Small intestine (tissue), 7 donors: Measurements from ENCODE around the gene PRDM11. TPM values are rescaled to one million over a fixed set of nuclear protein-coding genes. Genes with fewer than 3 reads are reported as not detected.

Experiments
- DNase-seq, 2 donors: peaks; one replicate each; pipeline versions ENCODE4 v3.0.0 to v3.0.0-alpha.2; 2013
- FAIRE-seq: peaks from 2 replicates; lab custom pipeline; 2012; peaks lifted over from hg19 to GRCh38; lab: Jason Lieb, UNC
- H3K27ac ChIP-seq, 3 donors: one replicate each; pipeline ENCODE4 v1.5.1; 2013; ENCODE audit warnings: low read length in 2 of 3, mild to moderate bottlenecking in 2 of 3, control low read depth in 1 of 3, inconsistent platforms in 1 of 3, low read depth in 1 of 3, moderate library complexity in 1 of 3
- H3K27me3 ChIP-seq, 3 donors: one replicate each; pipeline ENCODE4 v1.6.1; 2013; ENCODE audit warnings: low read length in 3 of 3, inconsistent platforms in 1 of 3; ENCODE audit not compliant: control insufficient read depth in 3 of 3, insufficient read depth in 3 of 3
- H3K36me3 ChIP-seq, 3 donors: one replicate each; pipeline ENCODE4 v1.6.1; 2013; ENCODE audit warnings: low read length in 3 of 3, inconsistent platforms in 1 of 3, low read depth in 1 of 3, mild to moderate bottlenecking in 1 of 3, moderate library complexity in 1 of 3; ENCODE audit not compliant: control insufficient read depth in 3 of 3, insufficient read depth in 2 of 3
- H3K4me1 ChIP-seq, 3 donors: one replicate each; pipeline ENCODE4 v1.6.1; 2013; ENCODE audit warnings: low read length in 2 of 3, inconsistent platforms in 1 of 3, low read depth in 1 of 3, mild to moderate bottlenecking in 1 of 3, moderate library complexity in 1 of 3; ENCODE audit not compliant: control insufficient read depth in 3 of 3, insufficient read depth in 2 of 3
- H3K4me3 ChIP-seq, 3 donors: one replicate each; pipeline ENCODE4 v1.5.1; 2013; ENCODE audit warnings: low read length in 3 of 3, control low read depth in 1 of 3, inconsistent platforms in 1 of 3, low read depth in 1 of 3, mild to moderate bottlenecking in 1 of 3, moderate library complexity in 1 of 3
- H3K9me3 ChIP-seq, 2 donors: one replicate each; pipeline ENCODE4 v1.6.1; 2013; ENCODE audit warnings: low read depth in 1 of 2, low read length in 1 of 2; ENCODE audit not compliant: control insufficient read depth in 2 of 2, insufficient read depth in 1 of 2
- WGBS, 3 donors: extraction: QIAGEN DNeasy Blood & Tissue Kit; methylation state at CpG; one replicate each; pipeline ENCODE4 v1.1.7; 2013; 5-methylcytosine and 5-hydroxymethylcytosine counted together
- polyA plus RNA-seq, 4 donors: library from polyadenylated mRNA; stranded (reverse) in 3 of 4; unstranded in 1 of 4; fragments of 200-250 nt in 3 of 4; fragments of 120-200 nt in 1 of 4; gene quantifications; one replicate each; pipeline versions ENCODE4 v1.2.1 to v1.2.3, GENCODE V29; 2013
- donor health status: healthy with polysubstance abuse.
- donor health status: control.
- donor health status: control.
- donor health status: Bipolar disorder and iron deficiency.
- donor health status: healthy.

PRDM11 gene
- polyA plus RNA-seq, 4 donors: 0.45 to 20.4 (median 3.2) TPM

GRCh38 chr11:45282081-45282480, 135.6 kb downstream of the PRDM11 start:
- no peaks in the 10 kb centered on the region for H3K36me3 ChIP-seq
- H3K4me3 ChIP-seq: no peak overlapping the region
- H3K27ac ChIP-seq: no peak overlapping the region
- H3K9me3 ChIP-seq: no peaks in the 10 kb centered on the region
- 84 to 94% (median 88%) methylated on average over 6 of the region's 6 CpGs for WGBS, 3 donors
- peaks cover 0 to 16% (median 0%) of the 10 kb centered on the region in 3 donors for H3K4me1 ChIP-seq
- H3K27me3 ChIP-seq: peaks cover 0 to 13% (median 0%) of the 10 kb centered on the region in 3 donors
- no peak for DNase-seq
- FAIRE-seq: no peak

Other genes with a start within 250 kb of the PRDM11 start
- gene TP53I11, start 195.8 kb upstream of the PRDM11 start, polyA plus RNA-seq: 100 to 1,000 TPM in 1 of 4 donors, 10 to 100 TPM in 2, 1 to 10 TPM in 1; 6.8 to 105 (median 36.7) TPM
- 10 to 100 TPM in 2 of 4 donors, 1 to 10 TPM in 2; 2.0 to 44.2 (median 12.3) TPM for gene SYT13, start 139.7 kb downstream of the PRDM11 start, polyA plus RNA-seq